GM12878 (cell line): ENCODE measurements around the gene ZSWIM7. TPM values are rescaled to one million over a fixed set of nuclear protein-coding genes. Genes with fewer than 3 reads are reported as not detected.
A peak's percentile ranks its signal among the peaks of the same experiment; 100 is the strongest.

Experiments used
- ATAC-seq: fragments of 200-7000 bp; cut with Tn5 transposase; 3 replicates; pipeline ENCODE4 v1.9.1; 2020; ENCODE audit warnings: mild to moderate bottlenecking, moderate library complexity
- BruUV-seq: library from RNA; stranded (reverse); fragments of 400-500 nt; replicated peaks from 2 replicates; lab custom pipeline; 2021; lab: Mats Ljungman, UMichigan
- CTCF ChIA-PET: fragments of 300-600 bp; sonication (Branson Sonifier 250); formaldehyde crosslinking; extraction: SDS; loops from one replicate; lab custom pipeline; 2021; ENCODE audit warnings: inconsistent platforms; lab: Yijun Ruan, JAX
- POLR2A ChIA-PET: fragments of 350-600 bp; formaldehyde crosslinking; extraction: SDS; loops from one replicate; lab custom pipeline; 2021; ENCODE audit warnings: inconsistent platforms; lab: Charles Lee
- RAD21 ChIA-PET: fragments of 300-600 bp; sonication (Branson Sonifier 250); formaldehyde crosslinking; loops from one replicate; lab custom pipeline; 2023; ENCODE audit warnings: antibody characterized with exemption; ENCODE audit not compliant: unreplicated experiment; lab: Charles Lee
- SMC1A ChIA-PET: fragments of 300-600 bp; sonication (Branson Sonifier 250); formaldehyde crosslinking; loops from one replicate; lab custom pipeline; 2023; ENCODE audit not compliant: unreplicated experiment, uncharacterized antibody; lab: Charles Lee
- DNase-seq: peaks from one replicate; pipeline ENCODE4 v3.0.0-alpha.2; 2011; ENCODE audit warnings: low read depth, low spot score
- FAIRE-seq: peaks from 3 replicates; lab custom pipeline; 2011; peaks lifted over from hg19 to GRCh38; lab: Jason Lieb, UNC
- H2AFZ ChIP-seq: 2 replicates; pipeline ENCODE4 v1.6.0; 2011; ENCODE audit warnings: low read depth, low read length, control low read depth; ENCODE audit not compliant: control insufficient read depth
- H3K27ac ChIP-seq: 2 replicates; pipeline ENCODE4 v1.5.1; 2011; ENCODE audit warnings: control low read depth; ENCODE audit not compliant: control insufficient read depth, insufficient read depth
- H3K27me3 ChIP-seq, 2 experiments: replicated peaks in 1 of 2; 2 replicates each; pipeline versions ENCODE4 v1.6.0 to v1.6.1; 2011; ENCODE audit warnings: low read length in 1 of 2; ENCODE audit not compliant: control insufficient read depth in 2 of 2, insufficient read depth in 2 of 2
- H3K36me3 ChIP-seq, 2 experiments: 2 replicates each; pipeline ENCODE4 v1.5.1; 2011; ENCODE audit warnings: low read length in 1 of 2; ENCODE audit not compliant: control insufficient read depth in 2 of 2, insufficient read depth in 2 of 2
- H3K4me1 ChIP-seq: 2 replicates; pipeline ENCODE4 v1.6.1; 2011; ENCODE audit warnings: mild to moderate bottlenecking, low read length, moderate library complexity, mixed read lengths; ENCODE audit not compliant: control insufficient read depth, insufficient read depth
- H3K4me2 ChIP-seq: 2 replicates; pipeline ENCODE4 v1.6.0; 2011; ENCODE audit warnings: control low read depth; ENCODE audit not compliant: control insufficient read depth, insufficient read depth
- H3K4me3 ChIP-seq: fragments of 200-600 bp; sonication (generic); 2 replicates; pipeline ENCODE4 v1.5.1; 2016
- H3K79me2 ChIP-seq: 2 replicates; pipeline ENCODE4 v1.6.0; 2011; ENCODE audit warnings: low read length; ENCODE audit not compliant: control insufficient read depth, insufficient read depth
- H3K9ac ChIP-seq: 2 replicates; pipeline ENCODE4 v1.8.0; 2011; ENCODE audit warnings: low read length, control low read depth, mixed read lengths; ENCODE audit not compliant: control insufficient read depth, insufficient read depth
- H3K9me3 ChIP-seq: replicated peaks from 3 replicates; pipeline ENCODE4 v1.5.1; 2011; ENCODE audit warnings: mild to moderate bottlenecking, low read length; ENCODE audit not compliant: control insufficient read depth, insufficient read depth
- H4K20me1 ChIP-seq: 2 replicates; pipeline ENCODE4 v1.6.0; 2011; ENCODE audit not compliant: control insufficient read depth, insufficient read depth
- BACH1 ChIP-seq: fragments of 450-650 bp; IDR thresholded peaks from 2 replicates; pipeline ENCODE4 v1.6.1; 2017; ENCODE audit warnings: mild to moderate bottlenecking, borderline replicate concordance
- CHD2 ChIP-seq: IDR thresholded peaks from 2 replicates; pipeline ENCODE4 v1.6.1; 2011; ENCODE audit warnings: low read depth, low read length, improper control_type of control experiment, borderline replicate concordance
- CHD4 ChIP-seq: fragments of 200-600 bp; sonication (generic); IDR thresholded peaks from 2 replicates; pipeline ENCODE4 v1.6.1; 2016; ENCODE audit warnings: mild to moderate bottlenecking
- CREB1 ChIP-seq: IDR thresholded peaks from 2 replicates; pipeline ENCODE4 v1.6.1; 2012; ENCODE audit warnings: low read depth, mild to moderate bottlenecking, inconsistent platforms
- GABPA ChIP-seq: IDR thresholded peaks from 2 replicates; pipeline ENCODE4 v1.6.1; 2014; ENCODE audit warnings: antibody characterized with exemption, low read depth, mild to moderate bottlenecking, inconsistent platforms
- NBN ChIP-seq: fragments of 450-650 bp; IDR thresholded peaks from 2 replicates; pipeline ENCODE4 v1.6.1; 2016
- POLR2AphosphoS5 ChIP-seq: IDR thresholded peaks from 2 replicates; pipeline ENCODE4 v1.6.1; 2011; ENCODE audit warnings: mild to moderate bottlenecking, low read length, inconsistent platforms
- RCOR1 ChIP-seq: conservative IDR thresholded peaks from 2 replicates; pipeline ENCODE4 v1.6.1; 2012; ENCODE audit warnings: low read depth, low read length, improper control_type of control experiment
- SMAD1 ChIP-seq: fragments of 450-650 bp; IDR thresholded peaks from 2 replicates; pipeline ENCODE4 v1.6.1; 2018; ENCODE audit warnings: mild to moderate bottlenecking, low read depth; ENCODE audit not compliant: partially characterized antibody
- SPI1 ChIP-seq: IDR thresholded peaks from 2 replicates; pipeline ENCODE4 v1.6.1; 2011; ENCODE audit warnings: low read depth, mild to moderate bottlenecking, low read length, moderate library complexity, borderline replicate concordance; ENCODE audit not compliant: insufficient read depth
- YBX1 ChIP-seq: fragments of 450-650 bp; IDR thresholded peaks from 2 replicates; pipeline ENCODE4 v1.6.1; 2016; ENCODE audit warnings: antibody characterized with exemption
- YY1 ChIP-seq: IDR thresholded peaks from 2 replicates; pipeline ENCODE4 v1.6.1; 2011; ENCODE audit warnings: low read depth, mild to moderate bottlenecking, low read length
- ZNF24 ChIP-seq: fragments of 450-650 bp; IDR thresholded peaks from 2 replicates; pipeline ENCODE4 v1.6.1; 2017; ENCODE audit warnings: antibody characterized with exemption, mild to moderate bottlenecking
- ZNF384 ChIP-seq: IDR thresholded peaks from 2 replicates; pipeline ENCODE4 v1.6.1; 2012; ENCODE audit warnings: low read depth, mild to moderate bottlenecking, low read length, improper control_type of control experiment, borderline replicate concordance
- WGBS: methylation state at CpG from one replicate; pipeline ENCODE4 v1.1.6; 2016; ENCODE audit warnings: low lambda C conversion rate; ENCODE audit not compliant: insufficient replicate concordance, insufficient coverage; ENCODE audit errors: missing lambda C conversion rate; 5-methylcytosine and 5-hydroxymethylcytosine counted together
- in situ Hi-C: fragments of 300-500 bp; cut with MboI; formaldehyde crosslinking; loops from 9 replicates; pipeline ENCODE4 v1.14.3; 2018; ENCODE audit warnings: mixed read lengths
- intact Hi-C: fragments of 100-400 bp; cut with micrococcal nuclease; formaldehyde crosslinking; loops from one replicate; pipeline ENCODE4 v1.14.2; 2022; ENCODE audit not compliant: unreplicated experiment
- polyA plus RNA-seq, 11 experiments: library from polyadenylated mRNA; depleted of rRNA in 4 of 11; unstranded in 6 of 11; stranded (reverse) in 5 of 11; fragments of >200 nt; fragmentation: Nextera tagmentation in 4 of 11; fragmentation: Illumina TruSeq in 1 of 11; extraction: Ambion mirVana in 4 of 11; extraction: Trizol in 1 of 11; gene quantifications; 1 replicate in 1 of 11; 2 replicates in 10 of 11; pipeline versions ENCODE4 v1.2.1 to v1.2.3, GENCODE V29; 2011 to 2016; ENCODE audit warnings: inconsistent platforms in 2 of 11, missing spikeins in 2 of 11, low read depth in 1 of 11
- total RNA-seq, 4 experiments: library from RNA; depleted of rRNA in 3 of 4; stranded (reverse); fragments of >200 nt in 3 of 4; fragmentation: Illumina TruSeq in 1 of 4; extraction: Trizol in 1 of 4; gene quantifications; 2 replicates each; pipeline versions ENCODE4 v1.2.1 to v1.2.3, GENCODE V29; 2013 to 2021
- TF ChIP-seq, protein P1 (sequence below): fragments of 450-650 bp; IDR thresholded peaks from 2 replicates; pipeline ENCODE4 v1.6.1; 2016; ENCODE audit warnings: mild to moderate bottlenecking

ZSWIM7 gene
- total and polyA plus RNA-seq, 10 of the 15 experiments (the other 5 are each of a cell fraction or from before 2014, with no cell fraction given) = 7.0 to 26.6 (median 9.9) TPM

DNA sequence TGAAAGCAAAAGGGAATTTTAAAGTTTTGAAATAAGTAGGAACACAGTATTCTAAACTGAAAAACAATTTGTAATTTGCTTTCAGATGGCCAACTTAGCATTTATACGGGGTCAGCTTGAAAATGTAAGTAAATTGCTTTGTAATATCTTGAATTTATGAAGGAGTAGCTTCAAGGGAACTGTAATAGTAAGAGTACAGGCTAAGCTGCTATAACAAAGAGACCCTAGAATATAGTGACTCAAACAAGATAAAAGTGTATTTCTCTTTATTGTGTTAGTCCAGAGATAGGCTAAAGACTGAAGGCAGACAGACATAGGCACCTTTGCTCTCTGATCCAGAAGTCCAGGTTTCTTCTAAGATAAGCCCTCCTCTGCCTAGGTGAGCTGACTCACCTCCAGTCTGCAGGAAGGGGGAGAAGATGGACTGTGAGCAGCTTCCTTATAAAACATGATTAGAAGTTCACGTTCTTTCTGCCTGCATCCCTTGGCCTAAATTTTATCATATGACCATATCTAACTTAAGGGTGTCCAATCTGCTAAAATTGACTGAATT lies 3.3 kb upstream of the ZSWIM7 start:
- ATAC-seq (no peak), DNase-seq (no peak), FAIRE-seq (no peak)
- ChIA-PET RAD21 (no interaction called here), CTCF (no interaction called here), POLR2A (no interaction called here), SMC1A (no interaction called here)
- H3K4me1 ChIP-seq = peaks cover 11% of the 10 kb centered on the region
- H3K27me3 ChIP-seq = no peaks in the 10 kb centered on the region
- H3K9ac ChIP-seq = no peak overlapping the region
- H3K4me3 ChIP-seq = no peak overlapping the region
- intact Hi-C loops (no loop called here), in situ Hi-C loops (no loop called here)
- no peak overlapping the region for H3K27ac ChIP-seq
- H2AFZ ChIP-seq = no peak overlapping the region
- peaks cover 2% of the 10 kb centered on the region for H3K9me3 ChIP-seq
- no peaks in the 10 kb centered on the region for H4K20me1 ChIP-seq
- peaks cover 23% of the 10 kb centered on the region for H3K79me2 ChIP-seq
- no peak overlapping the region for H3K4me2 ChIP-seq
- H3K36me3 ChIP-seq = peaks cover 5 to 6% of the 10 kb centered on the region in 2 experiments; a peak in 3 of 4 replicates
- 100% methylated on average over 2 of the region's 2 CpGs for WGBS
- no peak for TF ChIP-seq CHD2
- no peak for TF ChIP-seq CHD4
- no peak for TF ChIP-seq GABPA
- no peak for TF ChIP-seq ZNF24
- TF ChIP-seq RCOR1 = no peak
- no peak for TF ChIP-seq NBN
- no peak for TF ChIP-seq SPI1
- no TSS peak for BruUV-seq

DNA sequence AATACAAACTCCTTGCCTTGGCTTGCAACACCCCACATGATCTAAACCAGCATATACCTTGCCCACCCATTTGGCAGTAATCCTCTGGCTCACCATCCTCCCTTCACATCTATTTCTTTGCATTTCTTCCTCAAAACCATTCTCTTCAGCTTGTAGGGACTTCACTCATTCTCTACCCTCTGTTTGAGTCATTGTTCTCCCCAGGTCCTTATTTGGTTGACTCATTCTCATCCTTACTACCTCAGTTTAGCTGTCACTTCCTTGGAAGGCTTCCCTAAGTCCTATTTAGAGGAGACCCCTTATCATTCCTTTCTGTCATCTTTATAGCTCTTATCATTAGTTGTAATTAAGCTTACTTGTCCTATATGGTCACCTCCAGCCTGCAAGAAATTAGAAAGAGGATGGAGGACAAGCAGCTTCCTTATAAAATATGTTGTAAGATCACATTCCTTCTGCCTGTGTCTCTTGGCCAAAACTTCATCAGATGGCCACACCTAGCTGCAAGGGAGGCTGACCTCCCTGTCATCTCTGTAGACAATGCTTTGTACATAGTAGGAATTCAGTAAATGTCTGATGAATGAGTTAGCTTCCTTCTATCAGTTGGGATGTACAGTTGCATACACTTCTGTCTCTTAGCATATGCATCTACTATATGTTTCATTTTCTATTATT lies 1.9 kb upstream of the ZSWIM7 start:
- in situ Hi-C loops (no loop called here), intact Hi-C loops (no loop called here)
- FAIRE-seq = no peak
- Histone ChIP-seq H2AFZ (no peak overlapping the region), H4K20me1 (no peaks in the 10 kb centered on the region), H3K4me1 (peaks cover 11% of the 10 kb centered on the region), H3K36me3 (peaks cover 5 to 6% of the 10 kb centered on the region in 2 experiments; a peak in 3 of 4 replicates), H3K27me3 (no peaks in the 10 kb centered on the region), H3K79me2 (peaks cover 23% of the 10 kb centered on the region), H3K4me3 (peak overlapping the region; percentile 85), H3K27ac (no peak overlapping the region), H3K4me2 (peak overlapping the region; percentile 93), H3K9me3 (peaks cover 2% of the 10 kb centered on the region), H3K9ac (no peak overlapping the region)
- ATAC-seq = no peak
- SMC1A ChIA-PET = interaction anchor here (0.8 to 1.1 kb wide), 2 partner anchors 20 to 520 kb away, joined by 3 read pairs; no protein-coding TSS in a partner anchor
- TF ChIP-seq YBX1 (no peak), SMAD1 (no peak), POLR2AphosphoS5 (no peak), BACH1 (no peak), CREB1 (no peak), ZNF384 (no peak), YY1 (no peak)
- TF ChIP-seq, protein P1, sequence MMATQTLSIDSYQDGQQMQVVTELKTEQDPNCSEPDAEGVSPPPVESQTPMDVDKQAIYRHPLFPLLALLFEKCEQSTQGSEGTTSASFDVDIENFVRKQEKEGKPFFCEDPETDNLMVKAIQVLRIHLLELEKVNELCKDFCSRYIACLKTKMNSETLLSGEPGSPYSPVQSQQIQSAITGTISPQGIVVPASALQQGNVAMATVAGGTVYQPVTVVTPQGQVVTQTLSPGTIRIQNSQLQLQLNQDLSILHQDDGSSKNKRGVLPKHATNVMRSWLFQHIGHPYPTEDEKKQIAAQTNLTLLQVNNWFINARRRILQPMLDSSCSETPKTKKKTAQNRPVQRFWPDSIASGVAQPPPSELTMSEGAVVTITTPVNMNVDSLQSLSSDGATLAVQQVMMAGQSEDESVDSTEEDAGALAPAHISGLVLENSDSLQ = no peak
- RAD21 ChIA-PET = no interaction called here
- DNase-seq = no peak
- CTCF ChIA-PET = interaction anchor here (0.7 to 0.8 kb wide), 2 partner anchors 172 to 173 kb away, joined by 3 read pairs; no protein-coding TSS in a partner anchor
- POLR2A ChIA-PET = no interaction called here
- BruUV-seq = no TSS peak
